Lung (tissue), 12 donors: ENCODE measurements around the gene MYCBP. TPM values are rescaled to one million over a fixed set of nuclear protein-coding genes. Genes with fewer than 3 reads are reported as not detected.

Experiments used
- ATAC-seq: fragments of 200-7000 bp; cut with Tn5 transposase; one replicate; pipeline ENCODE4 v1.9.1; 2020; ENCODE audit warnings: moderate number of reproducible peaks; ENCODE audit not compliant: insufficient read depth, low FRiP score
- DNase-seq, 3 donors: peaks; one replicate each; pipeline ENCODE4 v3.0.0-alpha.2; 2013 to 2017
- H3K27ac ChIP-seq, 2 donors: one replicate each; pipeline ENCODE4 v1.5.1; 2013; ENCODE audit warnings: mild to moderate bottlenecking in 2 of 2, moderate library complexity in 2 of 2, control low read depth in 1 of 2, inconsistent platforms in 1 of 2, low read depth in 1 of 2, low read length in 1 of 2
- H3K27me3 ChIP-seq, 3 donors: one replicate each; pipeline ENCODE4 v1.5.1; 2013; ENCODE audit warnings: low read length in 2 of 3; ENCODE audit not compliant: control insufficient read depth in 3 of 3, insufficient read depth in 3 of 3
- H3K36me3 ChIP-seq, 4 donors: one replicate each; pipeline ENCODE4 v1.5.1; 2013; ENCODE audit warnings: low read length in 4 of 4, mild to moderate bottlenecking in 1 of 4, moderate library complexity in 1 of 4; ENCODE audit not compliant: control insufficient read depth in 4 of 4, insufficient read depth in 4 of 4
- H3K4me1 ChIP-seq, 5 donors: one replicate each; pipeline ENCODE4 v1.5.1; 2013; ENCODE audit warnings: low read length in 5 of 5, mild to moderate bottlenecking in 2 of 5, moderate library complexity in 1 of 5; ENCODE audit not compliant: control insufficient read depth in 5 of 5, insufficient read depth in 5 of 5
- H3K4me3 ChIP-seq: one replicate; pipeline ENCODE4 v1.5.1; 2013; ENCODE audit warnings: mild to moderate bottlenecking, control low read depth, moderate library complexity
- H3K9ac ChIP-seq, 2 donors: one replicate each; pipeline ENCODE4 v1.5.1; 2013; ENCODE audit warnings: low read length in 2 of 2, control low read depth in 1 of 2; ENCODE audit not compliant: insufficient read depth in 1 of 2
- H3K9me3 ChIP-seq, 4 donors: one replicate each; pipeline ENCODE4 v1.5.1; 2013; ENCODE audit warnings: low read length in 3 of 4, mild to moderate bottlenecking in 1 of 4, moderate library complexity in 1 of 4; ENCODE audit not compliant: control insufficient read depth in 4 of 4, insufficient read depth in 3 of 4
- CTCF ChIP-seq: IDR thresholded peaks from 2 replicates; pipeline ENCODE4 v1.5.1; 2012; ENCODE audit warnings: mild to moderate bottlenecking; ENCODE audit errors: control extremely low read depth, extremely low read depth
- WGBS, 2 donors: extraction: QIAGEN DNeasy Blood & Tissue Kit; methylation state at CpG; one replicate each; pipeline ENCODE4 v1.1.7; 2013; 5-methylcytosine and 5-hydroxymethylcytosine counted together
- polyA plus RNA-seq, 2 donors: library from polyadenylated mRNA; stranded (reverse); fragments of 200-250 nt; gene quantifications; one replicate each; pipeline ENCODE4 v1.2.1, GENCODE V29; 2013
- total RNA-seq, 2 donors: library from RNA; depleted of rRNA in 1 of 2; stranded (reverse); fragments of >200 nt in 1 of 2; gene quantifications; one replicate each; pipeline ENCODE4 v1.2.1, GENCODE V29; 2014 to 2021
- donor health status: control.
- donor health status: control.
- donor health status: Bipolar disorder and iron deficiency.
- donor health status: healthy.
- donor health status: DM: yes; HTN: yes; CAD: no.

MYCBP gene
- total and polyA plus RNA-seq, 4 donors, result 11.2 to 26.6 (median 13.9) TPM

- H3K9me3 ChIP-seq, result peaks cover 0 to 6% (median 0%) of the 10 kb centered on the region in 4 donors
- no peak overlapping the region for H3K4me3 ChIP-seq
- no peak for ATAC-seq
- no peaks in the 10 kb centered on the region for H3K36me3 ChIP-seq
- peaks cover 0 to 15% (median 6%) of the 10 kb centered on the region in 5 donors for H3K4me1 ChIP-seq
- H3K9ac ChIP-seq, result no peak overlapping the region
- no peak for TF ChIP-seq CTCF
- DNase-seq, result no peak
- no peak overlapping the region for H3K27ac ChIP-seq
- WGBS, 2 donors, result 78 to 92% methylated on average over 2 of the region's 2 CpGs
- H3K27me3 ChIP-seq, result peaks cover 0 to 51% (median 31%) of the 10 kb centered on the region in 3 donors
Measured at GRCh38 chr1:38819516-38819915, 53.6 kb downstream of the MYCBP start.

GRCh38 chr1:38819040-38819439, 54.1 kb downstream of the MYCBP start:
- ATAC-seq (no peak), DNase-seq (no peak)
- H3K9me3 ChIP-seq, result peaks cover 0 to 6% (median 0%) of the 10 kb centered on the region in 4 donors
- no peak overlapping the region for H3K9ac ChIP-seq
- no peak overlapping the region for H3K27ac ChIP-seq
- H3K4me1 ChIP-seq, result peaks cover 0 to 15% (median 6%) of the 10 kb centered on the region in 5 donors
- TF ChIP-seq CTCF, result no peak
- 19 to 32% methylated on average over 10 of the region's 10 CpGs for WGBS, 2 donors
- peaks cover 0 to 55% (median 35%) of the 10 kb centered on the region in 3 donors for H3K27me3 ChIP-seq
- no peak overlapping the region for H3K4me3 ChIP-seq
- H3K36me3 ChIP-seq, result no peaks in the 10 kb centered on the region

- Histone ChIP-seq H3K9me3 (peaks cover 0 to 6% (median 0%) of the 10 kb centered on the region in 4 donors), H3K9ac (no peak overlapping the region), H3K27ac (no peak overlapping the region), H3K27me3 (peaks cover 0 to 60% (median 35%) of the 10 kb centered on the region in 3 donors), H3K4me3 (no peak overlapping the region), H3K4me1 (peaks cover 0 to 15% (median 6%) of the 10 kb centered on the region in 5 donors), H3K36me3 (no peaks in the 10 kb centered on the region)
- ATAC-seq (no peak), DNase-seq (peak; percentile 58 to 74 (median 70))
- 0 to 2% methylated on average over 67 to 70 of the region's 70 CpGs for WGBS, 2 donors
- peak; percentile 35 for TF ChIP-seq CTCF
Measured at GRCh38 chr1:38818175-38818976, 54.8 kb downstream of the MYCBP start.
